Glutamatergic neuron (in vitro differentiated cells): ENCODE results near the gene CBLB. TPM values are rescaled to one million over a fixed set of nuclear protein-coding genes. Genes with fewer than 3 reads are reported as not detected.

Experiments
- DNase-seq: peaks from one replicate; pipeline ENCODE4 v3.0.0; 2022
- H3K27ac Mint-ChIP-seq: one replicate; pipeline ENCODE4 v1.8.0; 2020; ENCODE audit warnings: mild to moderate bottlenecking, mixed read lengths, inconsistent platforms; ENCODE audit not compliant: unreplicated experiment
- H3K27me3 Mint-ChIP-seq: one replicate; pipeline ENCODE4 v1.8.0; 2020; ENCODE audit warnings: mild to moderate bottlenecking, moderate library complexity, mixed read lengths, inconsistent platforms; ENCODE audit not compliant: unreplicated experiment
- H3K36me3 Mint-ChIP-seq: one replicate; pipeline ENCODE4 v1.8.0; 2020; ENCODE audit warnings: mild to moderate bottlenecking, mixed read lengths, inconsistent platforms; ENCODE audit not compliant: unreplicated experiment
- H3K4me1 Mint-ChIP-seq: one replicate; pipeline ENCODE4 v1.8.0; 2020; ENCODE audit warnings: mild to moderate bottlenecking, low read depth, mixed read lengths, inconsistent platforms; ENCODE audit not compliant: unreplicated experiment
- H3K4me3 Mint-ChIP-seq: one replicate; pipeline ENCODE4 v1.8.0; 2020; ENCODE audit warnings: mild to moderate bottlenecking, mixed read lengths, inconsistent platforms; ENCODE audit not compliant: unreplicated experiment
- H3K9me3 Mint-ChIP-seq: one replicate; pipeline ENCODE4 v1.8.0; 2020; ENCODE audit warnings: mild to moderate bottlenecking, moderate library complexity, mixed read lengths, inconsistent platforms; ENCODE audit not compliant: unreplicated experiment
- total RNA-seq: library from RNA; stranded (reverse); fragmentation: NEBNext Ultra II Directional; extraction: Animal tissue kit (Norgen Biotek cat#: 25700); gene quantifications from one replicate; pipeline ENCODE4 v1.2.1, GENCODE V29; 2021; ENCODE audit not compliant: unreplicated experiment
- TF ChIP-seq, protein P1 (sequence below): fragments of 200-600 bp; sonication (generic); IDR thresholded peaks from one replicate; pipeline ENCODE4 v1.5.0; 2021; ENCODE audit not compliant: partially characterized antibody, unreplicated experiment

The CBLB gene
- total RNA-seq, 1 donor from 2014 or later, result 269 TPM

DNA sequence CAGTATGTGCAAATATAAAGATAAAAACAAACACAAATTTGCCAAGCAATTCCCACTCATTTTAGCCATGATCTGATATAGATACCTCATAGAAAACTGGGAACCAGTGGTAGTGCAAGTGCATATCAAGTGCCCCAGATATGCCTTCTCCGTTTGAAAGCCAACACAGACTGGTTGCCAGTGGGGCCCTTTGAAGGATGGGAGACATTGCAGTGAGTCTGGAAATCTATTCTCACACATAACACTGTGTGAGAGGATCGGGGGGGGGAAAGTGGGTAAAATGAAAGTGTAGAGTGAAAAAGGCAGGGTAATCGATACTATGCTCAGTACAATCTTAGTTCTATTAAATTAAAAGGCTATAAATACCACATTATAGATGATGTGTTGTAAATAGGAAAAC is 83.0 kb downstream of the CBLB start:
- Mint-ChIP-seq H3K4me3 (no peak overlapping the region), H3K27ac (no peak overlapping the region), H3K36me3 (no peaks in the 10 kb centered on the region), H3K9me3 (no peaks in the 10 kb centered on the region), H3K27me3 (peaks cover 3% of the 10 kb centered on the region), H3K4me1 (peaks cover 27% of the 10 kb centered on the region)
- TF ChIP-seq, protein P1, sequence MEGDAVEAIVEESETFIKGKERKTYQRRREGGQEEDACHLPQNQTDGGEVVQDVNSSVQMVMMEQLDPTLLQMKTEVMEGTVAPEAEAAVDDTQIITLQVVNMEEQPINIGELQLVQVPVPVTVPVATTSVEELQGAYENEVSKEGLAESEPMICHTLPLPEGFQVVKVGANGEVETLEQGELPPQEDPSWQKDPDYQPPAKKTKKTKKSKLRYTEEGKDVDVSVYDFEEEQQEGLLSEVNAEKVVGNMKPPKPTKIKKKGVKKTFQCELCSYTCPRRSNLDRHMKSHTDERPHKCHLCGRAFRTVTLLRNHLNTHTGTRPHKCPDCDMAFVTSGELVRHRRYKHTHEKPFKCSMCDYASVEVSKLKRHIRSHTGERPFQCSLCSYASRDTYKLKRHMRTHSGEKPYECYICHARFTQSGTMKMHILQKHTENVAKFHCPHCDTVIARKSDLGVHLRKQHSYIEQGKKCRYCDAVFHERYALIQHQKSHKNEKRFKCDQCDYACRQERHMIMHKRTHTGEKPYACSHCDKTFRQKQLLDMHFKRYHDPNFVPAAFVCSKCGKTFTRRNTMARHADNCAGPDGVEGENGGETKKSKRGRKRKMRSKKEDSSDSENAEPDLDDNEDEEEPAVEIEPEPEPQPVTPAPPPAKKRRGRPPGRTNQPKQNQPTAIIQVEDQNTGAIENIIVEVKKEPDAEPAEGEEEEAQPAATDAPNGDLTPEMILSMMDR, result no peak
- DNase-seq, result no peak

DNA sequence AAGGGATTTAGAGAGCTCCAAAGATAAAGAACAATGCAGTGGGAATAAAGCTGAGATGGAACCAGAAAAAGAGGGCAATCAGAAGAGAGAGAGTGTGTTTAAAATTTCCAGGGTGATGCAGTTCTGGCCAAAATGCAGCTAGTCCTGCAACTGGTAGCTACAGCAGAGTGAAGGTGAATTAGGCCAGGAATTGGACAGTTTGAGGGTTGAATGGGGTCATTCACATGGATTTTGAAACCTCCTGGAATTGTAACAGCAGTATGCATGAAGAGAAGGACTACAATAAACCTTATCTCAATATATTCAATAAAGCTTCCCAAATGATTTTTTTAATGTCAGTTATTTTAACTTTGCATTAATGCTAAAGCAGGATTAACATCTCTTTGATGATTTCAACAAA is 85.2 kb downstream of the CBLB start:
- no peak for DNase-seq
- Mint-ChIP-seq H3K27me3 (peaks cover 2% of the 10 kb centered on the region), H3K4me3 (no peak overlapping the region), H3K27ac (no peak overlapping the region), H3K9me3 (no peaks in the 10 kb centered on the region), H3K36me3 (no peaks in the 10 kb centered on the region), H3K4me1 (peaks cover 20% of the 10 kb centered on the region)
- TF ChIP-seq, protein P1, result no peak

DNA sequence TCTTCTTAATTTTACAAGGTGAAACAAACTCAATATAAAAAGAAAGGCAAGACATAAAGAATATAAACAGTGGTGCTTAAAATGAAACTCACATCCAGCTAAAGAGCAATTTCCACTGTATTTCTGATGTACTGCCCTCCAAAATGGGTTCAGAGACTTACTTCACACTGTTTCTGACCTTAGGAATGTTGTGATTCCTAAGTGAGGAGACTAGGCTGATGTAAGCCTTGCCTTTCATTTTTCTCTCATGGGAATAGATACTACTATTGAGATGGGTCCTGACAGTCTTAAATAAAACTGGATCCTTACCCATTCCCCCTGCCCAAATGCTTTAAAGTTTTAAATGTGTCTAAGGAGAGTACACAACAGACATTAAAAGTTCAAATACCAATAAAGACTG is 86.9 kb downstream of the CBLB start:
- DNase-seq, result no peak
- Mint-ChIP-seq H3K27me3 (peaks cover 2% of the 10 kb centered on the region), H3K9me3 (no peaks in the 10 kb centered on the region), H3K4me3 (no peak overlapping the region), H3K27ac (no peak overlapping the region), H3K4me1 (peaks cover 20% of the 10 kb centered on the region), H3K36me3 (no peaks in the 10 kb centered on the region)
- TF ChIP-seq, protein P1, result no peak

DNA sequence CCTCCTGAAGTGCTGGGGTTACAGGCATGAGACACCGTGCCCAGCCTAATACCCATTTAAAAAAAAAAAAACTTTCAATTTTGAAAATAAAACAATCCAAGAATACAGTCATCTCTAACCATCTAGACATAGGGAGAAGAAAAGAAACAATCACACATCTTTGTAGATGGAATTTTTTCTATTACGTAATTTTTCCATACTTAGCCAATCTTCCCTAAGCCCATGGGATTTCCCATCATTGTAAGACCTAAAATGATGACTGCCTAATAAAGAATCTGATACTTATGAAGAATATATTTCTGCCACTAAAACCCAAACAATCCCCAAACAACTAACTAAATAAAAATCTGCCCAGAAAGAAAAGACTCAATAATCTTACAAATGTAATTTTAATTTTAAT is 88.7 kb downstream of the CBLB start:
- DNase-seq, result no peak
- Mint-ChIP-seq H3K27me3 (peaks cover 2% of the 10 kb centered on the region), H3K27ac (no peak overlapping the region), H3K36me3 (no peaks in the 10 kb centered on the region), H3K4me1 (peaks cover 9% of the 10 kb centered on the region), H3K9me3 (no peaks in the 10 kb centered on the region), H3K4me3 (no peak overlapping the region)
- TF ChIP-seq, protein P1, result no peak

DNA sequence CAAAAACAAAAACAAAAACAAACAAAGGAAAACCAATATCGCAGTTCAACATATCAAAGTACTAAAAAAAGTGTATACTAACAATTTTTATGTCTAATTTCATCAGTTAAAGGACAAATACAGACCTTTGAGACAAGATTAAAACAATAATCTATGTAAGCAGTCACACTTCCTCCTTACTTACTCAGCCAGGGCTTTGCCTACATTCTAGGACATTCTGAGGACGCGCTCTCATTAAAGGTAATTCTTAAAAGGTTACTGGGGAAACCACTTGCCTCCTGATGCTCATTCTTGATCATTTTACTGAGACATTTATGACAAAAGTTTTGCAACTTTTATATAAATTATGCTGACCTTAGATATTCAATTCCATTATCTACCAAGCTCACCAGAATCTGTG is 93.4 kb downstream of the CBLB start:
- TF ChIP-seq, protein P1, result no peak
- Mint-ChIP-seq H3K4me3 (no peak overlapping the region), H3K4me1 (peaks cover 16% of the 10 kb centered on the region), H3K36me3 (no peaks in the 10 kb centered on the region), H3K27me3 (peaks cover 7% of the 10 kb centered on the region), H3K27ac (no peak overlapping the region), H3K9me3 (peaks cover 4% of the 10 kb centered on the region)
- DNase-seq, result no peak
